SU-DHL-6 (cell line): Measurements from ENCODE around the gene DAPK1.

Experiments
- H2AFZ ChIP-seq: fragments of 200-600 bp; sonication (generic); 2 replicates; pipeline ENCODE4 v1.6.1; 2014; ENCODE audit warnings: low read depth, mild to moderate bottlenecking, moderate library complexity, mixed read lengths, antibody characterized with exemption, low read length; ENCODE audit not compliant: severe bottlenecking
- H3F3A ChIP-seq: fragments of 200-600 bp; shearing (Covaris generic); 2 replicates; pipeline ENCODE4 v1.6.0; 2016; ENCODE audit warnings: antibody characterized with exemption, mild to moderate bottlenecking; ENCODE audit not compliant: insufficient read depth
- H3K27ac ChIP-seq: fragments of 200-600 bp; sonication (generic); 2 replicates; pipeline ENCODE4 v1.5.1; 2016; ENCODE audit warnings: low read depth, mild to moderate bottlenecking, low read length, moderate library complexity, mixed read lengths
- H3K27me3 ChIP-seq: fragments of 200-600 bp; sonication (generic), shearing (Covaris generic); 2 replicates; pipeline ENCODE4 v1.6.0; 2014; ENCODE audit warnings: mild to moderate bottlenecking, low read length
- H3K36me3 ChIP-seq: fragments of 200-600 bp; sonication (generic); 2 replicates; pipeline ENCODE4 v1.6.1; 2014; ENCODE audit warnings: mild to moderate bottlenecking, low read length, mixed read lengths
- H3K4me2 ChIP-seq: fragments of 300-600, 200-600 bp; shearing (Covaris generic), sonication (generic); 2 replicates; pipeline ENCODE4 v1.6.0; 2014; ENCODE audit warnings: low read length, low read depth, mild to moderate bottlenecking; ENCODE audit not compliant: poor library complexity, severe bottlenecking
- H3K4me3 ChIP-seq: fragments of 200-600 bp; sonication (generic); 2 replicates; pipeline ENCODE4 v1.5.1; 2014; ENCODE audit warnings: antibody characterized with exemption, low read length, mild to moderate bottlenecking, mixed read lengths; ENCODE audit not compliant: insufficient read depth, poor library complexity, severe bottlenecking
- H3K79me2 ChIP-seq: fragments of 200-600 bp; sonication (generic); 2 replicates; pipeline ENCODE4 v1.6.1; 2014; ENCODE audit warnings: mild to moderate bottlenecking, low read length, moderate library complexity; ENCODE audit not compliant: insufficient read depth
- H3K9ac ChIP-seq: fragments of 200-600 bp; sonication (generic); 2 replicates; pipeline ENCODE4 v1.7.0; 2014; ENCODE audit warnings: mild to moderate bottlenecking, low read length
- H3K9me2 ChIP-seq: fragments of 200-600 bp; sonication (generic); replicated peaks from 2 replicates; pipeline ENCODE4 v1.6.1; 2014; ENCODE audit warnings: low read length; ENCODE audit not compliant: insufficient read depth
- H3K9me3 ChIP-seq: fragments of 200-600 bp; sonication (generic); 2 replicates; pipeline ENCODE4 v1.6.1; 2014; ENCODE audit warnings: low read length, mixed read lengths; ENCODE audit not compliant: insufficient read depth
- H4K20me1 ChIP-seq: fragments of 200-600 bp; sonication (generic); 2 replicates; pipeline ENCODE4 v1.6.1; 2014; ENCODE audit warnings: low read depth, mild to moderate bottlenecking, antibody characterized with exemption, low read length, moderate library complexity, mixed read lengths
- CTCF ChIP-seq: fragments of 200-600 bp; sonication (generic); IDR thresholded peaks from one replicate; pipeline ENCODE4 v1.5.1; 2017; ENCODE audit warnings: antibody characterized with exemption, mild to moderate bottlenecking, low read length, moderate library complexity; ENCODE audit not compliant: insufficient read depth, poor library complexity, severe bottlenecking
- EZH2phosphoT487 ChIP-seq: fragments of 200-600 bp; sonication (generic), shearing (Covaris generic); conservative IDR thresholded peaks from 2 replicates; pipeline ENCODE4 v1.6.1; 2018; ENCODE audit warnings: mild to moderate bottlenecking, antibody characterized with exemption, low read length, moderate library complexity, mixed read lengths

DAPK1 gene

DNA sequence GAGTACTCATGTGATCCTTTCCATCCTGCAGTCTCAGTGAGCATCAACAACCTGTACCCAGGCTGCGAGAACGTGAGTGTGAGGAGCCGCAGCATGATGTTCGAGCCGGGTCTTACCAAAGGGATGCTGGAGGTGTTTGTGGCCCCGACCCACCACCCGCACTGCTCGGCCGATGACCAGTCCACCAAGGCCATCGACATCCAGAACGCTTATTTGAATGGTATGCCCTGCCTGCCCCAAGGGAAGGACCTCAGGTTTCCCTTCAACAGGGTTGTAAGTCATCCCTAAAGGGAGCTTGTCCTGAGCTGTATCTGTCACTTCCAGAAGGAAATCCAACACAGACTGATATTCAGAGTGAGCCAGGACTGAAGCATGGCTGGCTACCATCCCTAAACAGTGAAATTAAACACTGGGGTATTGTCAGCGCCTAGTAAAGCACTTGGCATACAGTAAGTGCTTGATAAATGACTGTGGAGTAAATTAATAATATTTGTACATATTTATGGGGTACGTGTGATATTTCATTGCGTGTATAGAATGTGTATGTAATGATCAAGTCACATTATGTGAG lies 188.9 kb downstream of the DAPK1 start:
- Histone ChIP-seq H3K27ac (no peak overlapping the region), H3F3A (no peaks in the 10 kb centered on the region), H3K9me2 (no peaks in the 10 kb centered on the region), H3K36me3 (no peaks in the 10 kb centered on the region), H3K9ac (no peak overlapping the region), H3K4me2 (no peak overlapping the region), H3K27me3 (no peaks in the 10 kb centered on the region), H2AFZ (no peak overlapping the region), H4K20me1 (no peaks in the 10 kb centered on the region), H3K4me3 (no peak overlapping the region), H3K9me3 (no peaks in the 10 kb centered on the region), H3K79me2 (no peaks in the 10 kb centered on the region)
- no peak for TF ChIP-seq EZH2phosphoT487
- no peak for TF ChIP-seq CTCF

DNA sequence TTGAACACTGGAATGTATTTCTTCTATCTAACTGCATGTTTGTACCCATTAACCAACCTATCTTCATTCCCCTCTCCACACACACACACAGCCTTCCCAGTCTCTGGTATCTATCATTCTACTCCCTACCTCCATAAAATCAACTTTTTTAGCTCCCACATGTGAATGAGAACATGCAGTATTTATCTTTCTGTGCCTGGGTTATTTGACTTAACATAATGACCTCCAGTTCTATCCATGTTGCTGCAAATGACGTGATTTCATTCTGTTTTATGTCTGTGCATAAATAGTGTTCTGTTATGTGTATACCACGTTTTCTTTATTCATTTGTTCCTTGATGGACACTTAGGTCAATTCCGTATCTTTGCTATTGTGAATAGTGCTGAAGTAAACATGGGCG lies 189.5 kb downstream of the DAPK1 start:
- Histone ChIP-seq H3F3A (no peaks in the 10 kb centered on the region), H3K9ac (no peak overlapping the region), H3K79me2 (no peaks in the 10 kb centered on the region), H3K9me2 (no peaks in the 10 kb centered on the region), H2AFZ (no peak overlapping the region), H4K20me1 (no peaks in the 10 kb centered on the region), H3K9me3 (no peaks in the 10 kb centered on the region), H3K27me3 (no peaks in the 10 kb centered on the region), H3K4me2 (no peak overlapping the region), H3K27ac (no peak overlapping the region), H3K4me3 (no peak overlapping the region), H3K36me3 (no peaks in the 10 kb centered on the region)
- TF ChIP-seq CTCF (no peak), EZH2phosphoT487 (no peak)

DNA sequence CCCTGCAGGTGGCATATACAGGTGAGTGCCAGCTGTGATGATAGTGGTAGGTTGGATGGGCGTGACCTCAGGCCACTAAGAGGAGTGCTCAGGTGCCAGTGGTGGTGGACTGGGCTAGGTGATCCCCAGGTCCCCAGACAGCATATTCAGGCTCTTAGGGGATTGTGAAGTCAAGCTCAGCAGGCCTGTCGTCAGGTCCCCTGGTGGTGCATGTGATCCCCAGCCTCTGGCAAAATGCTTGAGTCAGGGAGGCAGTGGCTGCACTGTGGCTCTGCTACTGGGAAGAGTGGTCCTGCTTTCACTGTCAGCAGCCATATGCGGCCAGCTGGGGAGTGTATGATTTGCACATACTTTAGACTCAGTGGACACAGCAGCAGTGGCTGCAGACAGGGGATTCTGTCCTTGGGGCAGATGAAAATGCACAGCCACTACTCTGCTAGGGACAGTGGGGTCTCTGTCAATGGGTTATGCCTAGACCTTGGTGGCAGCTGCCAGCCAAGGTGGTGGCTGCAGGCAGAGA lies 196.6 kb downstream of the DAPK1 start:
- Histone ChIP-seq H3K36me3 (no peaks in the 10 kb centered on the region), H3F3A (no peaks in the 10 kb centered on the region), H3K27ac (no peak overlapping the region), H2AFZ (no peak overlapping the region), H3K4me3 (no peak overlapping the region), H3K27me3 (no peaks in the 10 kb centered on the region), H3K4me2 (no peak overlapping the region), H4K20me1 (no peaks in the 10 kb centered on the region), H3K9me3 (no peaks in the 10 kb centered on the region), H3K9ac (no peak overlapping the region), H3K9me2 (no peaks in the 10 kb centered on the region), H3K79me2 (no peaks in the 10 kb centered on the region)
- no peak for TF ChIP-seq CTCF
- TF ChIP-seq EZH2phosphoT487: no peak
